DND-41 (cell line): ENCODE data around the gene TNS3.

Source experiments
- ATAC-seq: fragments of 200-7000 bp; cut with Tn5 transposase; 3 replicates; pipeline ENCODE4 v1.9.1; 2021; ENCODE audit warnings: low read depth; ENCODE audit not compliant: insufficient read depth
- DNase-seq: peaks from one replicate; pipeline ENCODE4 v3.0.0-alpha.2; 2020
- H2AFZ ChIP-seq: 2 replicates; pipeline ENCODE4 v1.6.0; 2012; ENCODE audit warnings: low read depth, low read length
- H3K27ac ChIP-seq: 2 replicates; pipeline ENCODE4 v1.5.1; 2012; ENCODE audit warnings: low read length, inconsistent platforms
- H3K27me3 ChIP-seq: fragments of 200-600 bp; sonication (generic); 2 replicates; pipeline ENCODE4 v1.6.0; 2012; ENCODE audit warnings: low read length, mild to moderate bottlenecking, inconsistent platforms; ENCODE audit not compliant: insufficient read depth, poor library complexity
- H3K36me3 ChIP-seq: 2 replicates; pipeline ENCODE4 v1.5.1; 2012; ENCODE audit warnings: low read length, inconsistent platforms; ENCODE audit not compliant: insufficient read depth
- H3K4me1 ChIP-seq: 2 replicates; pipeline ENCODE4 v1.5.1; 2012; ENCODE audit warnings: mild to moderate bottlenecking, low read length; ENCODE audit not compliant: insufficient read depth
- H3K4me2 ChIP-seq: 2 replicates; pipeline ENCODE4 v1.6.0; 2012; ENCODE audit warnings: mild to moderate bottlenecking, moderate library complexity, low read length, inconsistent platforms; ENCODE audit not compliant: insufficient read depth
- H3K4me3 ChIP-seq, 2 experiments: fragments of 200-600 bp in 1 of 2; shearing (Covaris generic) in 1 of 2; 2 replicates each; pipeline ENCODE4 v1.5.1; 2012 to 2016; ENCODE audit warnings: inconsistent platforms in 2 of 2, low read length in 2 of 2, mild to moderate bottlenecking in 2 of 2, low read depth in 1 of 2, moderate library complexity in 1 of 2
- H3K79me2 ChIP-seq: 2 replicates; pipeline ENCODE4 v1.6.0; 2012; ENCODE audit warnings: low read length, inconsistent platforms; ENCODE audit not compliant: insufficient read depth
- H3K9ac ChIP-seq: 2 replicates; pipeline ENCODE4 v1.6.0; 2012; ENCODE audit warnings: low read depth, mild to moderate bottlenecking, inconsistent platforms, low read length, moderate library complexity
- H3K9me3 ChIP-seq: 2 replicates; pipeline ENCODE4 v1.5.1; 2012; ENCODE audit warnings: low read length, moderate library complexity, mild to moderate bottlenecking, inconsistent platforms; ENCODE audit not compliant: insufficient read depth, severe bottlenecking
- H4K20me1 ChIP-seq: 2 replicates; pipeline ENCODE4 v1.6.0; 2012; ENCODE audit warnings: low read length; ENCODE audit not compliant: insufficient read depth
- EZH2 ChIP-seq: IDR thresholded peaks from 3 replicates; pipeline ENCODE4 v1.6.1; 2012; ENCODE audit warnings: borderline replicate concordance, low read depth, mild to moderate bottlenecking, moderate library complexity, low read length, inconsistent platforms; ENCODE audit not compliant: severe bottlenecking
- TF ChIP-seq, protein P1 (sequence below): IDR thresholded peaks from 2 replicates; pipeline ENCODE4 v1.5.1; 2012; ENCODE audit warnings: borderline replicate concordance, low read length, moderate library complexity, mild to moderate bottlenecking; ENCODE audit not compliant: poor library complexity, severe bottlenecking; ENCODE audit errors: extremely low read depth

The TNS3 gene

DNA sequence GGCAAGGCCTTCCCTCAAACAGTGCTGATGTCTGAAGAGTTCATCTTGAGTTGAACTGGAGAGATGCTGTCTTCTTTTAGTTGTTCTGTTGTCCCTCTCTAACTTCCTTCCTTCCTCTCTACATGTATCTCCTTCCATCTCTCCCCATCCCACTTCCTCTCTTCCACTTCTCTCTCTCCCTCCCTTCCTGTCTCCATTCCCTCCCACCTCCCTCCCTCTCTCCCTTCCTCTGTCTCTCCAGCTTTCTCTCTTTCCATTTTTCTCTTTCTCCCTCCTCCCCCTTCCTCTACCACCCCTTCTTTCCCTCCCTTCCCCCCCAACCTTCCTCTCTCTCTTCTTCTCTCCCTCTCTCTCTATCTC lies 40.7 kb upstream of the TNS3 start:
- Histone ChIP-seq H3K79me2 (no peaks in the 10 kb centered on the region), H3K27me3 (no peaks in the 10 kb centered on the region), H3K9ac (no peak overlapping the region), H3K27ac (no peak overlapping the region), H3K4me1 (no peaks in the 10 kb centered on the region), H3K4me3 (no peak overlapping the region), H3K36me3 (no peaks in the 10 kb centered on the region), H4K20me1 (no peaks in the 10 kb centered on the region), H2AFZ (no peak overlapping the region), H3K4me2 (no peak overlapping the region), H3K9me3 (peaks cover 5% of the 10 kb centered on the region)
- no peak for DNase-seq
- TF ChIP-seq, protein P1, sequence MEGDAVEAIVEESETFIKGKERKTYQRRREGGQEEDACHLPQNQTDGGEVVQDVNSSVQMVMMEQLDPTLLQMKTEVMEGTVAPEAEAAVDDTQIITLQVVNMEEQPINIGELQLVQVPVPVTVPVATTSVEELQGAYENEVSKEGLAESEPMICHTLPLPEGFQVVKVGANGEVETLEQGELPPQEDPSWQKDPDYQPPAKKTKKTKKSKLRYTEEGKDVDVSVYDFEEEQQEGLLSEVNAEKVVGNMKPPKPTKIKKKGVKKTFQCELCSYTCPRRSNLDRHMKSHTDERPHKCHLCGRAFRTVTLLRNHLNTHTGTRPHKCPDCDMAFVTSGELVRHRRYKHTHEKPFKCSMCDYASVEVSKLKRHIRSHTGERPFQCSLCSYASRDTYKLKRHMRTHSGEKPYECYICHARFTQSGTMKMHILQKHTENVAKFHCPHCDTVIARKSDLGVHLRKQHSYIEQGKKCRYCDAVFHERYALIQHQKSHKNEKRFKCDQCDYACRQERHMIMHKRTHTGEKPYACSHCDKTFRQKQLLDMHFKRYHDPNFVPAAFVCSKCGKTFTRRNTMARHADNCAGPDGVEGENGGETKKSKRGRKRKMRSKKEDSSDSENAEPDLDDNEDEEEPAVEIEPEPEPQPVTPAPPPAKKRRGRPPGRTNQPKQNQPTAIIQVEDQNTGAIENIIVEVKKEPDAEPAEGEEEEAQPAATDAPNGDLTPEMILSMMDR = no peak
- no peak for TF ChIP-seq EZH2
- ATAC-seq = no peak

DNA sequence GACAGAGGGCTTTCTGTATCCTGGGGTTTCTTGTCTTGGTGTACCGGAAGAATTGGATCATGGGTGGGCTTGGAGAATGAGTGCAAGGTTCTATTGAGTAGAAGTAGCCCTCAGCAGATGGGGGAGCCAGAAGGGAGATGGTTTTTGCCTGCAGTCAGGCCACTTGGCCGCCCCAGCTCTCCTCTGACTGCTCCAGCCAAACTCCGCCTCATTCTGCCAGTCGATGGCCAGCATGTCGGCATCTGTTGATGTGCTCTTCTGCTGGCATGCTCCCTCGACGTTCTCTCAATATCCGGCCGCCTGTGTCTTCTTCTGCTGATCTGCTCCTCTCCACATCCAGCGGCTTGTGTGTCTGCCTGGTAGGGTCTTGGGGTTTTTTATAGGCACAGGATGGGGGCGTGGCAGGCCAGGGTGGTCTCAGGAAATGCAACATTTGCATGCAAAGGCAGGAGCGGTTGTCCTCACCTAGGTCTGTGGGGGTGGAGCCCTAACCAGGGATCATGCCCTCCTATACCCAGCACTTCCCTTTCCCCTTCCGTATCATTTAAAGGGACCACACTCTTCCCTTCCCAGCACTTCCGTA lies 40.2 kb upstream of the TNS3 start:
- Histone ChIP-seq H3K27ac (no peak overlapping the region), H2AFZ (no peak overlapping the region), H3K4me2 (no peak overlapping the region), H3K36me3 (no peaks in the 10 kb centered on the region), H3K79me2 (no peaks in the 10 kb centered on the region), H3K4me3 (no peak overlapping the region), H3K27me3 (no peaks in the 10 kb centered on the region), H3K9ac (no peak overlapping the region), H4K20me1 (no peaks in the 10 kb centered on the region), H3K9me3 (peaks cover 3% of the 10 kb centered on the region), H3K4me1 (no peaks in the 10 kb centered on the region)
- DNase-seq = no peak
- no peak for TF ChIP-seq EZH2
- TF ChIP-seq, protein P1 = no peak
- no peak for ATAC-seq

DNA sequence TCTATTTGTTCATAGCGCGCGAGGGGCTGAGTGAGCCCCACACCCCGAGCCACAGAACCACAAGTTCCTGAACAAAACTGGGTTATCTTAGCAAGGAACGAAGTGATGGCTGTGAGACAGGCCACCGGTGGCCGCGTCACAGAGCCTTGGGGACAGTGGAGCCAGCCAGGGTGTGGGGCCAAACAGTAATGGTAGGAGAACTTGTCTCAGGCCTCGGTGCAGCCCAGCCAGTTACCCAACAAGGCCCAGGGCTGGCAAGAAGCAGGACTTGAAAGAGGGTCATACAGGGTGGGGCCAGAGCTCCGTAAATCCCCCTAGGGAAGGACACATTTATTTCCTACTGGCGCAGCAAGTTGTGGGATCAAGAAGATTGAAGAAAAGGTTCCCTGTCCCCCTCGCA lies 39.4 kb upstream of the TNS3 start:
- Histone ChIP-seq H3K9ac (no peak overlapping the region), H3K9me3 (peaks cover 3% of the 10 kb centered on the region), H3K27ac (no peak overlapping the region), H3K36me3 (no peaks in the 10 kb centered on the region), H3K79me2 (no peaks in the 10 kb centered on the region), H2AFZ (no peak overlapping the region), H3K4me2 (no peak overlapping the region), H3K4me1 (no peaks in the 10 kb centered on the region), H4K20me1 (no peaks in the 10 kb centered on the region), H3K4me3 (no peak overlapping the region), H3K27me3 (no peaks in the 10 kb centered on the region)
- ATAC-seq = no peak
- DNase-seq = no peak
- TF ChIP-seq EZH2 = no peak
- TF ChIP-seq, protein P1 = no peak

DNA sequence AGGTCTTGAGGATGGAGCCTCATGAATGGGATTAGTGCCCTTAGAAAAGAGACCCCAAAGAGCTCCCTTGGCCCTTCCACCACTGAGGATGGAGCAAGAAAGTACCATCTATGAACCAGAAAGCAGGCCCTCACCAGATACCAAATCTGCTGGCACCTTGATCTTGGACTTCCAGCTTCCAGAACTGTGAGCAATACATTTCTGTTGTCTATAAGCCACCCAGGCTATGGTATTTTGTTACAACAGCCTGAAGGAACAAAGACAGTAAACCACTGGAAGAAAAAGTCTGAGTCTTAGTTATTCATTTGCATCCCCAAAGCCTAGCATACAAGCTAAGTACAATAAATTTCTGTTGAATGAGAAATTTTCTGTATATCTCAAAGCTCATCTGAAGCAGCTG lies 37.9 kb upstream of the TNS3 start:
- Histone ChIP-seq H2AFZ (no peak overlapping the region), H3K4me3 (no peak overlapping the region), H3K9me3 (peaks cover 3% of the 10 kb centered on the region), H3K36me3 (no peaks in the 10 kb centered on the region), H3K9ac (no peak overlapping the region), H3K4me1 (no peaks in the 10 kb centered on the region), H3K27me3 (no peaks in the 10 kb centered on the region), H4K20me1 (no peaks in the 10 kb centered on the region), H3K79me2 (no peaks in the 10 kb centered on the region), H3K4me2 (no peak overlapping the region), H3K27ac (no peak overlapping the region)
- TF ChIP-seq EZH2 = no peak
- TF ChIP-seq, protein P1 = no peak
- ATAC-seq = no peak
- DNase-seq = no peak
